Endothelial cell of umbilical vein (primary cell): Measurements from ENCODE around the gene ATRIP.

Experiments used
- EZH2 ChIP-seq: IDR thresholded peaks from 2 replicates; pipeline ENCODE4 v1.6.1; 2012; ENCODE audit warnings: borderline replicate concordance, low read depth, mild to moderate bottlenecking, moderate library complexity, low read length, inconsistent platforms; ENCODE audit not compliant: severe bottlenecking
- MAX ChIP-seq: IDR thresholded peaks from 2 replicates; pipeline ENCODE4 v1.6.1; 2011; ENCODE audit not compliant: insufficient read depth, insufficient read length
- MYC ChIP-seq: IDR thresholded peaks from one replicate; pipeline ENCODE4 v1.6.1; 2011; ENCODE audit warnings: mild to moderate bottlenecking, low read depth, low read length
- POLR2A ChIP-seq: IDR thresholded peaks from 2 replicates; pipeline ENCODE4 v1.6.1; 2012; ENCODE audit warnings: low read depth, mild to moderate bottlenecking, control low read depth, low read length
- TF ChIP-seq, protein P1 (sequence below), 2 donors: IDR thresholded peaks; 1 replicate in 1 of 2; 2 replicates in 1 of 2; pipeline ENCODE4 v1.5.1; 2011; ENCODE audit warnings: low read length in 2 of 2, mild to moderate bottlenecking in 2 of 2, moderate library complexity in 2 of 2, control low read depth in 1 of 2, inconsistent platforms in 1 of 2, low read depth in 1 of 2; ENCODE audit not compliant: insufficient read depth in 1 of 2; ENCODE audit errors: extremely low read depth in 1 of 2

DNA sequence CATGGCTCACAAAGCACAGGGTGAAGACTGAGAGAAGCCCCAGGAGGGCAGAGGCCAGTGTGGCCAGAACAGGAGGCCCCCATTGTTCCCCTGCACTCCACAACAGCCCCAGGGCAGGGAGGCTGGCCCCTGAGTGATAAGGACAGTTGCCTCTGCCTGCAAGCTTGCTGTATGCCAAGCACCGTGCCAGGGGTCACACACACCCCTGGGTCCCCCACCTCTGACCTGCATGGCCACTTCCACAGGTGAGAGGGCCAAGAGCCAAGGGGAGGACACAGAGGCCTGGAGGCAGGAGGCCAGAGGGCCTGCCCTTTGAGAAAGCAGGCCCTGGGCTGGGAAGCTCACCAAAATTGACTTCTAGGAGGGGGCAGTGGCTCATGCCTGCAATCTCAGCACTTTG lies 23.7 kb downstream of the ATRIP start:
- TF ChIP-seq, protein P1, sequence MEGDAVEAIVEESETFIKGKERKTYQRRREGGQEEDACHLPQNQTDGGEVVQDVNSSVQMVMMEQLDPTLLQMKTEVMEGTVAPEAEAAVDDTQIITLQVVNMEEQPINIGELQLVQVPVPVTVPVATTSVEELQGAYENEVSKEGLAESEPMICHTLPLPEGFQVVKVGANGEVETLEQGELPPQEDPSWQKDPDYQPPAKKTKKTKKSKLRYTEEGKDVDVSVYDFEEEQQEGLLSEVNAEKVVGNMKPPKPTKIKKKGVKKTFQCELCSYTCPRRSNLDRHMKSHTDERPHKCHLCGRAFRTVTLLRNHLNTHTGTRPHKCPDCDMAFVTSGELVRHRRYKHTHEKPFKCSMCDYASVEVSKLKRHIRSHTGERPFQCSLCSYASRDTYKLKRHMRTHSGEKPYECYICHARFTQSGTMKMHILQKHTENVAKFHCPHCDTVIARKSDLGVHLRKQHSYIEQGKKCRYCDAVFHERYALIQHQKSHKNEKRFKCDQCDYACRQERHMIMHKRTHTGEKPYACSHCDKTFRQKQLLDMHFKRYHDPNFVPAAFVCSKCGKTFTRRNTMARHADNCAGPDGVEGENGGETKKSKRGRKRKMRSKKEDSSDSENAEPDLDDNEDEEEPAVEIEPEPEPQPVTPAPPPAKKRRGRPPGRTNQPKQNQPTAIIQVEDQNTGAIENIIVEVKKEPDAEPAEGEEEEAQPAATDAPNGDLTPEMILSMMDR (IDR thresholded peaks at IDR 0.05; ENCODE audit: extremely low read depth in 1 of 2, insufficient read depth in 1 of 2, low read depth in 1 of 2, low read length in 2 of 2), result no peak
- TF ChIP-seq EZH2, result no peak
- TF ChIP-seq POLR2A, result no peak
- TF ChIP-seq MYC, result no peak
- TF ChIP-seq MAX, result no peak
